Pulmonary artery endothelial cell (primary cell): ENCODE data around the gene TANC1. TPM values are rescaled to one million over a fixed set of nuclear protein-coding genes. Genes with fewer than 3 reads are reported as not detected.

ENCODE experiments used
- DNase-seq: peaks from one replicate; pipeline ENCODE4 v3.0.0-alpha.2; 2011; ENCODE audit warnings: low read depth, low spot score
- total RNA-seq: library from RNA; depleted of rRNA; stranded (reverse); fragments of >200 nt; gene quantifications from 2 replicates; pipeline ENCODE4 v1.2.3, GENCODE V29; 2014

Gene TANC1
- total RNA-seq, 1 donor from 2014 or later, result 55.0 TPM

- DNase-seq, result no peak
These were observed 142.3 kb downstream of the TANC1 start for GRCh38 chr2:159110784-159111183.

GRCh38 chr2:159111346-159111927, 143.0 kb downstream of the TANC1 start:
- no peak for DNase-seq

GRCh38 chr2:159114835-159115234, 146.4 kb downstream of the TANC1 start:
- DNase-seq, result no peak

GRCh38 chr2:159116922-159117321, 148.5 kb downstream of the TANC1 start:
- DNase-seq, result no peak

GRCh38 chr2:159117658-159118057, 149.2 kb downstream of the TANC1 start:
- no peak for DNase-seq

GRCh38 chr2:159118115-159118858, 149.8 kb downstream of the TANC1 start:
- no peak for DNase-seq

- DNase-seq, result no peak
These were observed 150.5 kb downstream of the TANC1 start for GRCh38 chr2:159118859-159119500.

- DNase-seq, result no peak
These were observed 151.3 kb downstream of the TANC1 start for GRCh38 chr2:159119652-159120257.

GRCh38 chr2:159123786-159124185, 155.3 kb downstream of the TANC1 start:
- no peak for DNase-seq

- peak; percentile 78 for DNase-seq
These were observed 156.0 kb downstream of the TANC1 start for GRCh38 chr2:159124441-159124911.

- DNase-seq, result no peak
These were observed 156.6 kb downstream of the TANC1 start for GRCh38 chr2:159124931-159125467.

- no peak for DNase-seq
These were observed 157.4 kb downstream of the TANC1 start for GRCh38 chr2:159125858-159126257.

GRCh38 chr2:159126432-159127022, 158.1 kb downstream of the TANC1 start:
- no peak for DNase-seq

- DNase-seq, result no peak
These were observed 159.8 kb downstream of the TANC1 start for GRCh38 chr2:159128191-159128590.

GRCh38 chr2:159129269-159129668, 160.8 kb downstream of the TANC1 start:
- DNase-seq, result no peak

GRCh38 chr2:159129824-159130223, 161.4 kb downstream of the TANC1 start:
- no peak for DNase-seq

GRCh38 chr2:159130302-159130701, 161.9 kb downstream of the TANC1 start:
- DNase-seq, result no peak

- no peak for DNase-seq
These were observed 162.9 kb downstream of the TANC1 start for GRCh38 chr2:159131267-159131913.

- peak; percentile 72 for DNase-seq
These were observed 163.5 kb downstream of the TANC1 start for GRCh38 chr2:159131914-159132281.

GRCh38 chr2:159133797-159134196, 165.4 kb downstream of the TANC1 start:
- DNase-seq, result no peak

- no peak for DNase-seq
These were observed 166.5 kb downstream of the TANC1 start for GRCh38 chr2:159134979-159135378.
